Activated CD4-positive, alpha-beta T cell treated with anti-CD3 and anti-CD28 coated beads, Interleukin-2, Interleukin-4, amounts not matched to agents 100 ng/mL and 50 ng/mL, durations not matched to agents 16 hours and 8 hours (primary cell): ENCODE data around the gene CELF2.
"Not testable (repeated sequence)": the region's sequence is repeated elsewhere in the genome, so short reads cannot be mapped to it uniquely, and the experiment has no call there.

Source experiments
- DNase-seq: peaks from one replicate; pipeline ENCODE4 v3.0.0-alpha.2; 2020; ENCODE audit warnings: low spot score

CELF2 gene

DNA sequence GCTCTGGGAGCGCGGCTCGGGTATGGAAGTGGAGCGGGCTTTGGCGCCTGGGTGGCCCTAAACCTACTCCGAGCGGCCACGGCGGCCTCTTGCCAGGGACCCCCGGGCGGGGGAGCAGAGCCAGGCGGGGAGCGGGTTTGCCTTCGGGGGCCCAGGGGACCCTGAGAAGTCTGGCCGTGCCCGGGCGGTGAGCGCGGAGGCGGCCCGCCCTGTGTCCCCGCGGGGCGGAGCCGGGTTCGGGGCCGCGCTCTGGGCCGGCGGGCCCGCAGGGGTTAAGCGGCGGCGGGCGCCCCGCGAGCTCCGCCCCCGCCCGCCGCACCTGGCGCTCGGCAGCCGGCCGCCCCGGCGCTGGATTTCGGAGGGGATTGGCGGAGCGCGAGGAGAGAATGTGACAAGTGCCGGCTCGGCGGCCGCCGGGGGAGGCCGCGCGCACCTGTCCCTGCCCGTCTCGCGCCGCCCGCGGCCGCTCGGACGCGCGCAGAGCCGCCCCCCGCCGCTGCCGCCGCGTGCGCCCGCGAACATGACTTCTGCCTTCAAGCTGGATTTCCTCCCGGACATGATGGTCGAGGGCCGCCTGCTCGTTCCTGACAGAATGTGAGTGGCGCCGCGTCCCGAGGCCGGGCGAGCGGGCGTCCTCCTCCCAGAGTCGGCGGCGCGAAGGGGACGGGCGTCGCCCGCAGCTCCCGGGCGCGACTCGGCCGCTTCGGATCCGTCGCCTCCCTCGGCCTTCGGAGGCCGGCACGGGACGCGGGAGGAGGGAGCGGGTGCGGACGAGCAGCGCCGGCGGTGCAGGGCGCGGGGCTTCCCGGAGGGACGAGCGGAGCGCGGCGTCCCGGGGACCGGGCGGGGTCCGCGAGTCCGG lies at the start of gene CELF2:
TSS of gene CELF2 (plus strand) at position 303 of the 862 bp plus-strand sequence. CDS start at position 521, 218 bp downstream.
- DNase-seq, result peak; percentile 34

GRCh38 chr10:10968257-10968588 lies 49.4 kb upstream of the CELF2 start:
- no peak for DNase-seq

DNA sequence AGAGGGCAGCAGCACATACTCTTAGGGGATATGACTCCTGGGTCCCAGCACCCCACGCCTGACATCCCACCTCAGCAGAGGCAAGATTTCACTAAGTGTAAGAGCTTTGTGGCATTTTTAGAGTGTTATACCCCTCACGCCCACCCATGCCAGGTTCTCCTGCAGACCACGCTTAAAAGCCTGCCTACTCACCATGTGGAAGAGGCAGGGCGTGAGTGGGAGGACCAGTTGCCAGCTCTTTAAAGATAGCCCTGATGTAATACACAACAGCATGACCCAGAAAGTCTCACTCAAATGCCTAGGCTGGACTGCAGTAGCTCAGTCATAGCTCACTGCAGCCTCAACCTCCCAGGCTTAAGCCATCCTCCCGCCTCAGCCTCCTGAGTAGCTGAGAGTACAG lies 44.4 kb upstream of the CELF2 start:
- DNase-seq, result no peak

DNA sequence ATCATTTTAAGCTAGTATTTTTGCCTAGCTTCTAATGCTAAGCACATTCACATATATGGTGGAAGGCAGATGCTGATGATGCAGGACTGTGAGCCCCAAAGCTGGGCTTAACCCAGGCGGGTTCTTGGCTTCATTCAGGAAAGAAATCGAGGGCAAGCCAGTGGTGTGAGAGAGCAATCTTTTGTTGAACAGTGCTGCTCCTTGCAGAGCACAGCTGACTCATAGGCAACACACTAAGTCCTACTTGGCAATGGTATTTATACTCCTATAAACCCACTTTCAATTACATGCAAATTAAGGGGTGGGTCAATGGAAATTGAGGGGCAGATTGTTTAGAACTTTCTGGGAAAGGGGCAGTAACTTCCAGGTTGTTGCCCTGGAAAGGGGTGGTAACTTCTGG lies 42.0 kb upstream of the CELF2 start:
- peak; percentile 13 for DNase-seq

GRCh38 chr10:10976652-10977051 lies 41.0 kb upstream of the CELF2 start:
- peak; percentile 38 for DNase-seq

DNA sequence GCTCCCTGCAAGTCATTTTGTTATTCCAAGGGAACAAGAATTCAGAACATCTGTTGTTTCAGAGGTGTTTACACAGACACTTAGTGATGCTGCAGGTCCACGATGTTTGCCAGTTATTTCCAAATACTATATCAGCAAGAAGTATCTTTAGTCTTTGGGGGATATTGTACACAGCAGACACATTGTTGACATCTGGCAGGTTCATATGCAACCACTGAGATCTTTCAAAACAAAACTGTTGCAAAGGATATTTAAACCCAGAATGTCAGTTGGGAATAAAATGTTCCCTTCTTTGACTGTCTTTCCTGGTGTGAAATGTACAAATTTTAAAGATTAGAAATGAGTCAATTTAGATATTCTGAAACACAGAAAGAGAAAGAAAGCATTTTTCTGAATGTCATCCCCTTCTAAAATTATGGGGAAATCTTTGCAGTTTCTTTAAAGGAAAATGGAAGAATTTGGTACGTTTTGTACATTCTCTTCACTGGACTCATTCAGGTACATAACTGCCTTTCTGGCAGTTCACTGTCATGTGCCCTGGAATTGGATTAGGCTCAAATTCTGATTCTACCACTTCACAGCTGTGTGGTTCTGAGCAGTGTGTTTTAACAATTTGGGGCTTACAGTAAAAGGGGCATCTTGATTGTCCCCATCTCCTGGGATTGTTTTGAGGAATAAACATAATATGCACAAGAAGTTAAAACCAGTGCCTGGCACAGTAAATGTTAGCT lies 40.3 kb upstream of the CELF2 start:
- peak; percentile 20 for DNase-seq

GRCh38 chr10:10977978-10978377 lies 39.7 kb upstream of the CELF2 start:
- peak; percentile 68 for DNase-seq

- no peak for DNase-seq
These were observed 32.3 kb upstream of the CELF2 start for GRCh38 chr10:10985361-10985760.

DNA sequence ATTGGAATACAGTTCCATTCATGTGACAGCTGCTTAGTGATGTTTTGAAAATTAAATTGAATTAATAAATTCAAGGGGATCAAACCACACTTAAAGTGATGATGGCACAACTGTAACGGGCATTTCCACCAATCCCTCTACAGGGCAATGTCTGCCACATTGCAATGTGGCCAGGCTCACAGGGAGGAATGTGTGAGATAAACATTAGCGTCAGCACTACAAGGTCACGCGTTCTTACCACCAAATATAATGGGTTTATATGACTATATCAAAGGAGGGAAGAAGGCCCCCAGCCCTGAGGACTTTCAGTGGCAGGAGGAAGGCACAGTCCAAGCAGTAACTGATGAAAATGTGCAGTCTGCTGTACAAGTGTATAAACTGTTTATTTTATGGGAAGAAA lies 31.1 kb upstream of the CELF2 start:
- DNase-seq, result no peak

GRCh38 chr10:10987111-10987510 lies 30.6 kb upstream of the CELF2 start:
- DNase-seq, result no peak

DNA sequence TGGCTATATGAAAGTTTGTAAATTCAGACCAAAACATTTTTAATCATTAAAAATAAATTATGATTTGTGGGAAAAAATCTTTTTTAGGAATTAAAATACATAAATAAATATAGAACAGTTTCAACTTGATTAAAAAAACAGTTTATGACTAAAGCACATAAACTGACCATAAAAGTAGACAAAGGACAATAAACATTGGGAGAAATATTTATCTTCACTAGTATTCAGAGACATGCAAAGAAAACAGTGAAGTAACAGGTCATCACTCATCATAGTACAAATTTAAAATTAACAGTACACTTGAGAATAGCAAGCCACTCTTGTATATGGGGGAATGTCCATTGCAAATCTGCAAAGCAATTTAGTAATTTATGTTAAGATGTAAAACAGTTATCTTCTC lies 28.0 kb upstream of the CELF2 start:
- DNase-seq, result no peak

- no peak for DNase-seq
These were observed 26.5 kb upstream of the CELF2 start for GRCh38 chr10:10991144-10991543.

DNA sequence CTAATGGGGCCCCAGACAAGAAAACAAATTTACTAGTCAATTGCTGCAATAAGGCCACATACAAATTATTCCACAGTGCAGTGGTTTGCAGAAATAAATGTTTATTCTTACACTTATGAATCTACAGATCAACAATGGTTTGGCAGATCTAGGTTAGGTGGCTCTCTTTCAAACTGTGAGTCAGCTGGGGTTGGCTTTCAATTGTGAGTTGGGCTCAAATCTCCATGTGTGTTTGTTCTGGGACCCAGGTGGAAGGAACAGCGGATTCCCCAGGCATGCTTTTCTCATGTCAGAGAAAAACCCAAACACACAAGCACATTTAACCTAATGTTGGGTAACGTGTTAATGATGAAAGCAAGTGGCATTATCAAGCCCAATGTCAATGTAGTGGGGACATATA lies 25.6 kb upstream of the CELF2 start:
- DNase-seq, result no peak

GRCh38 chr10:10992961-10993714 lies 24.5 kb upstream of the CELF2 start:
- DNase-seq, result no peak

GRCh38 chr10:10993785-10994184 lies 23.9 kb upstream of the CELF2 start:
- DNase-seq, result no peak

GRCh38 chr10:10994360-10994759 lies 23.3 kb upstream of the CELF2 start:
- no peak for DNase-seq

DNA sequence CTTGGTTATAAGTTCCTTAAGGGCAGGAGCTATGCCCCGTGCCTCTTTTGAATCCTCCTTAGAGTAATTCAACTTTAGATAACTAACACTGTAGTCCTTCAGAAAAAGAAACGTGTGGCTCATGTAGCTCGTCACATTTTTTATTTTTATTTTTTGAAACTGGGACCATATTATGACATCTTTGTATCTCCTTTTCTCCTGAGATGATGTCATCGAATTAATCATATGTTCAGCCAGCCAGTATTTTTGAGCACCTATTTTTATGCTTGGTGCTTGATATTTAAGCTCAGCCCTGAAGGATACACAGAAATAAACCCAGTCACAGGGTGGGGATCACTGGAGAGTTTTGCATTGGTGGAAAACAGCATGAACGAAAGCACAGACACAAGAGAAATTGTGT lies 22.6 kb upstream of the CELF2 start:
- no peak for DNase-seq

DNA sequence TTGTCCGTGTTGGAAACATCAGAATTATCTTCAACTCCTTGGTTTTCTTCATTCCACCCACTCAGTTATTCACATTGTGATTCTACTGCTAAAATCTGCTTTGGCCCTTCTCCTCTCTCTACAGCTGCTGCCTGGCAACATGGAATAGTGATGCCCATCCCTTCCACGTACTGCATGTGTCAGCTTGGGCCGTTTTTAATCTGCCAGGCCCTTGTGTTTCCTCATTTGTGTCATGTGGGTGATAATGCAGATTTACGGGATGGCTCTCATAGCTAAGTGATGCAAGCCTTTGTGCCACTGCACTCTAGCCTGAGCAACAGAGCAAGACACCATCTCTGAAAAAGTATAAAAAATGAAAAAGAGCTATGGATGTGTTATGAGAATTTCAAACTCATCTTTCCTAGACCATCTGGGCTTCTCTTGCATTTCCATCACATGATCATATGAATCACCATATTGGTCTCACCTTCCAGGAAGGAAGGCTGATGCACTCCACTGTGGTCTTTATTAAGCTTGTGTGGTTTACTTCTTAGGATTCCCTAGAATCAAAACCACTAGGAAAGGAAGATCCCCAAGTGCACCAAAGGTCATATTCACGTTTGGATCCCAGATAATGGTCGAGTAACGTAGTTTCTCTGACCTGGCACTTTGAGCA lies 20.6 kb upstream of the CELF2 start:
- DNase-seq, result no peak

GRCh38 chr10:10999501-10999900 lies 18.2 kb upstream of the CELF2 start:
- not testable (repeated sequence) for DNase-seq

- no peak for DNase-seq
These were observed 15.2 kb upstream of the CELF2 start for GRCh38 chr10:11002485-11002884.

DNA sequence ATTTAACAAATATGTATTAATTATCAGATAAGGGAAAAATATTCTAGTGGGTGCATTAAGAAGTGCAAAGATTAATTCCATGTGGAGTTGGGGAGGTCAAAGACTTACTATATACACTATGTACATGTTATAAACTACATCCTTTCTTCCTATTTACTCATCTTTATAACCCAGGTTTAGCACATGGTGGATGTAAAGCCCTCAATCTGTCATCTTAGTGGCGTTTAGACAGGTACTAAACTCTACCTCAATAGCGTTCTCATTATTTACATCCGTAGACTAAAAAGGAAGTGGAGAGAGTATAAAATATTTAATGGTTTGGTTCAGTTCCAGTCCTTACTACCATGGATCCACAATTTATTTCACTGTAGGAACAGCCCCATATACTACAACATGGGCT lies 14.8 kb upstream of the CELF2 start:
- no peak for DNase-seq

GRCh38 chr10:11003679-11004078 lies 14.0 kb upstream of the CELF2 start:
- DNase-seq, result no peak
